GM19043 (cell line): Measurements from ENCODE around the gene PTK6.
"Not testable (repeated sequence)": the region's sequence is repeated elsewhere in the genome, so short reads cannot be mapped to it uniquely, and the experiment has no call there.

ENCODE experiments used
- ATAC-seq: cut with Tn5 transposase; IDR thresholded peaks from one replicate; pipeline ENCODE4 v1.9.1; 2021; ENCODE audit warnings: low read depth; ENCODE audit not compliant: unreplicated experiment

Gene PTK6

DNA sequence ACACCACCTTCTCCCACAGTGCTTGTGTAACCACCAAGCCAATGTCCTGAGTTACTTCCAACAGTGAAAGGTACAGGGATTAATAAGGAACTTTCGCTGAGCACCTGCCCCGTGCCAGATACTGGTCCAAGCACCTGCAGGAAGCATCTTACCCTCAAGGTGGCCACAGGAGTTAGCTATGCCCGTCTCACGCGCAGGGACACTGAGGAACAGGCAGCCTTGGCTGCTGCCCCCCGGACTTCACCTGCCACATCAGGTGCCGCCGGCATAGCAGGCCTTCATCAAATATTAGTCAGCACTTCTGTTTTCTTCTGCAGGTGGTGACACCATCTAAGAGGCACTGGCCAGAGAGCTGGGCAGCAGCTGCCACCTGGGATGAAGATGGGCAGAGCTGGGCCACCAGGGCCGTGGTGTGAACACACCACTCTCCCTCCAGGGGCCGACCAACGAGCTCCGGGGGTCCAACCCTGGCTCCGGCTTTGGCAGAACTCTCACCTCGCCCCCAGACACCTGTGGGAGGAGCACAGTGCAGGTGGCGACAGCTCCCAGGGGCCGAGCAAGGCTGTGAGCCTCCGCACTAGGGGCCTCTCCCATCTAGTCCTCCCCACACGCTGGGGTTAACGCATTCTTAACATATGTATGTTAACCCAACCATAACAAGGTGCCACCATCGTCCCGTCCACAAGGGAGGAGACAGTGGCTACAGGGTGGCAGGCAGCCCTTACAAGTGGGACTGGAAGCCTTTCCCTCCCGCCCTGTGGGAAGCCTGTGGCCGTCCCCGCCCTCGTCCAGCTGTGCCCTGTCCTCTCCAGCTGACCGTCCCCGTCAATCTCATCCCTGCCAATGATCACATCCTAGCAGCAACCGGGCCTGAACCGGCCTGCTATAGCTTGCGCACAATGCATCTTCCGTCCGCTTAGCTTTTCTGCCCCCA is 19.5 kb downstream of the PTK6 start:
- ATAC-seq = no peak

DNA sequence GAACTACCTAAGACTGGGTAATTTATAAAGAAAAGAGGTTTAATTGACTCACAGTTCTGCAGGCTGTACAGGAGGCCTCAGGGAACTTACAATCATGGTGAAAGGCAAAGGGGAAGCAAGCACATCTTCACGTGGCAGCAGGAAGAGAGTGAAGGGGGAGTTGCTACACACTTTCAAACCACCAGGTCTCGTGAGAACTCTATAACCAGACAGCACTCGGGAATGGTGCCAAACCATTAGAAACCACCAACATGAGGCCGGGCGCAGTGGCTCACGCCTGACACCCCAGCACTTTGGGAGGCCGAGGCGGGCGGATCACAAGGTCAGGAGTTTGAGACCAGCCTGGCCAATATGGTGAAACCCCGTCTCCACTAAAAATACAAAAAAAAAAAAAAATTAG is 22.7 kb downstream of the PTK6 start:
- ATAC-seq = not testable (repeated sequence)

DNA sequence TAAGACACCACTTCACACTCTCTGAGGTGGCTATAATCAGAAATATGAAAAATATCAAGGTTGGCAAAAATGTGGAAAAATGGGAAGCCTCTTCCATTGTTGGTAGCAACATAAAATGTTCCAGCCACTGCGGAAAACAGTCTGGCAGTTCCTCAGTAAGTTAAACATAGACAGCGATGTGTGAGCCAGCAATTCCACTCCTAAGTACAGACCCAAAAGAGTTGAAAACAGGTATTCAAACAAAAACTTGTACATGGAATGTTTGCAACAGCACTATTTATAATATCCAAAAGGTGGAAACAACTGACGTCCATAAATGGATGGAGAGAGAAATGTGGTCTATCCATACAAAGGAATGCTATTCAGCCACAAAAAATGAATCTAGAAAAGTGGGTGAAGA is 24.0 kb downstream of the PTK6 start:
- no peak for ATAC-seq

DNA sequence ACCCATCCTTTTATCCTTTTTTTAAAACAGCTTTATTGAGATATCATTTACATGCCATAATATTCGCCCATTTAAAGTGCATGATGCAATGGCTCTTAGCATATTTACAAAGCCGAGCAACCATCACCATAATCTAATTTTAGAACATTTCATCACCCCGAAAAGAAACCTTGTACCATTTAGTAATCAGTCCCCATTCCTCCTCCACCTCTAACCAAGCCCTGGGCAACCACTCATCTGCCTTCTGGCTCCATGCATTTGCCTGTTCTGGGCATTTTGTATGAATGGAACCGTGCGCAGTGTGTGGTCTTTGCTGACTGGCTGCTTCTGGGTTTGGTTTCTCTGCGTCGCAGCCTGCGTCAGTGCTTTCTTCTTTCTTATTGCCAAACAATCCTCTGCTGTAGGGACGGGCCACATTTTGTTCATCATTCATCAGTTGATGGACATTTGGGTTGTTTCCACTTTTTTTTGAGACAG is 28.1 kb downstream of the PTK6 start:
- no peak for ATAC-seq

DNA sequence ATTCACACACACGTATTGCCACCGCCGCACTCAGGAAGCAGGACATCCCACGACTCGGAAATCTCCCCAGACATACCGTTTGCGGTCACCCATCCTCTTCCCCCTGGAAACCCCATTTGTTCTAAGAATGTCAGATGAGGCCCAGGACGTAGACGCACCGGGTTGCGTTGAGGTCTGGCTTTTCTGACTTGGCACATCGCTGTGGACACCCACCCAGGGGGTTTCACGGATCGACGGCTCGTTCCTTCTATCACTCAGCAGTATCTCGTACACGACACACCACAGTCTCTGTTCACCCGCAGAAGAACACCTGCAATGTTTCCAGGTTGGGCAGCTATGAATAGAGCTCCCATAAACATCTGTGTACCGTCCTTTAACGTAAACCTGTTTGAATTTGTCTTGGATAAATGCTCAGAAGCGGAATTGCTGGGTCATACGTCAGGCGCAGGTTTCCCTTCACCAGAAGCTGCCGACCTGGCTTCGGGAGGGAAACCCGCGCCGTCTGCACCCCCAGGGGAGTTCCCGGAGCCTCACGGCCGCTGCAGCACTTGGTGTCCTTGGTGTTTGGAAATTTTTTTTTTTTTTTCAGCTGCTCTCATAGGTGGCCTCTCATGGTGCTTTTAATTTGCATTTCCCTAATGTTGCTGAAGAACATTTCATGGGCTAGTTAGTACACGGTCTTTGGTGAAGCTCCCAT is 29.0 kb downstream of the PTK6 start:
- no peak for ATAC-seq

DNA sequence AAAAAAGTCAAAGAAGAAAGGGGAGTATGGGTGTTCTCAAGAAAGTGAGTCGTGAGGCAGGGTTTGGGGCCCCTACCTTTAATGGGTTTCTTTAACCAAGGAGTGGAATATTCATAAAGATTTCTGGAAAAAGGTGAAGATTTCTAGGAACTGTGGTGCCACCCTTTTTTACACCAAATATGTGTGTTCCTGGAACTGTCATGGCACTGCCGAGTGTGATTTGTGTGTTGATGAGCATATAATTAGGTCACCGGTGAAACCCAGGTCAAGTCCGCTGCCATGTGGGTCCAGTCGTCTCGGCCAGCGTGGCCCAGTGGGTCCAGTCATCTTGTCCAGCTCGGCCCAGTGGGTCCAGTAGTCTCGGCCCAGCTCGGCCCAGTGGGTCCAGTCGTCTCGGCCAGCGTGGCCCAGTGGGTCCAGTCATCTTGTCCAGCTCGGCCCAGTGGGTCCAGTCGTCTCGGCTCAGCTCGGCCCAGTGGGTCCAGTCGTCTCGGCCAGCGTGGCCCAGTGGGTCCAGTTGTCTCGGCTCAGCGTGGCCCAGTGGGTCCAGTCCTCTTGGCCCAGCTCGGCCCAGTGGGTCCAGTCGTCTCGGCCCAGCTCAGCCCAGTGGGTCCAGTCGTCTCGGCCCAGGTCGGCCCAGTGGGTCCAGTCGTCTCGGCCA is 30.0 kb downstream of the PTK6 start:
- no peak for ATAC-seq

DNA sequence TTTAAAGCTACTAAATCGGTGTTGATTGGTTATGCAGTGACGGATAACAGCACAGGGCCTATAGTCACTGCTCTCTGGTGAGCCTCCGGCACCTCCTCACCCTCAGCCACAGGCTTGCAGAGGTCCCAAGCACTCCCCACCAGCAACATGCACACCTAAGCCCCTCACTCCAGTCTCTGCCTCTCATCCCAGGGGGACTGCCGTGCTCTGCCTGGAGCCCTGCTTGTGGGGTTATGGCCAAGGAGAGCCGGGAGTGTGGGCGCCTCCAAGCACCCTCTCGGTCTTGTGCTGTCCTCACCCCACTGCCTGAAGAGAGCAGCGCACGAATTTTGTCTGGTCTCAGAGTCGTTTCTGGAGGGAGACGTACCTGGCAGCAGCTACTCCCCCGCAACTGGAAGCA is 31.5 kb downstream of the PTK6 start:
- ATAC-seq = no peak

DNA sequence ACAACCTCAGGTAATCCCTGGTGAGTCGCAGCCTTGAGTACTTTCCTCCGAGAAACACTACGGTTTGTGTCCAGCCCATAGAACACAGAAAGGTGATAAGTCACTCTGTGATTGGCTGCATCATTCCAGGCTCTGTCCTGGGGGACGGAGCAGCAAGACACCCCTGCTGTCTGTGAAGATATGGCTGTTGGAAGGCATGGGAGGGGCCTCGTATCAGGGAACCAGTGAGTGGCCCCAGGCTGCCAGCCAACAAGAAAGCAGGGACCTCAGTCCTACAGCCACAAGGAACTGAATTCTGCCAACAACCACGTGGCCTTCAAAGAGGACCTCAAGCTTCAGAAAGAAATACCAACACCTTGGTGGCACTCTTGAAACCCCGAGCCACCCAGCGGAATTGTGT is 31.9 kb downstream of the PTK6 start:
- no peak for ATAC-seq

DNA sequence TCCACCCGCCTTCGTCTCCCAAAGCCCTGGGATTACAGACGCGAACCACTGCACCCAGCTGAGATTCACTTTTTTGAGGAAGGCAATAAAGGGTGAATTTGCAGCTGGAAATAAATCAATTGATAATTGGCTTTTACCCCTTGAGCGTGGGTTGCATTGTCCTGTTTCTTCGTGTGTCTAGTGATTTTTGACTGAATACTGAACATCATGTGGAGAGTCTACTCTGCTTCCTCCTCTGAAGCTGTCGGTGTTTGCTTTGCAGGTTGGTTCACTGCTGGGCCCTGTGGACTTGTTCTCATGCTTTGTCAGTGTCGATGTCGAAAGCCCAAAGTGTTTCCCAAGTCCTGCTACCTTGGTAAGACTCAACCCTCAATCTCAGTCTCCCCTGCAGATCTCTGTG is 32.5 kb downstream of the PTK6 start:
- no peak for ATAC-seq

DNA sequence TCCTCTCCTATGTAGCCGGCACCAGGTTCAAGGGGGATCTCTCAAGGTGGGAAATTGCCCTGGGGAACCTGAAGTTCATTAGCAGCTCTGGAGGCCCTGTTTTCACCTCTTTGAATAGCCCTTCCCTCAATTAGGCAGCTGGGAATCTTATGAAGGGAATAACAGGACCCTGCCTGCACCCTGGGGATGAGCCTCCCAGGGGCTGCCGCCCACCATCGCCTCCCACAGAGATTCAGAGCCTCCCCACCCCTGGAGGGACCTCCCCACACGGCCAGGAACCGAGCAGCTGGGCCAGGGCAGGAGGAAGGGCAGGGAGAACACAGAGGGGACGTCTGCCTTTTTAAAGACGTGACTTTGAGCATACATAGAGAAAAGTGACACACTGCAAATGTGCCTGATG is 33.7 kb downstream of the PTK6 start:
- no peak for ATAC-seq

DNA sequence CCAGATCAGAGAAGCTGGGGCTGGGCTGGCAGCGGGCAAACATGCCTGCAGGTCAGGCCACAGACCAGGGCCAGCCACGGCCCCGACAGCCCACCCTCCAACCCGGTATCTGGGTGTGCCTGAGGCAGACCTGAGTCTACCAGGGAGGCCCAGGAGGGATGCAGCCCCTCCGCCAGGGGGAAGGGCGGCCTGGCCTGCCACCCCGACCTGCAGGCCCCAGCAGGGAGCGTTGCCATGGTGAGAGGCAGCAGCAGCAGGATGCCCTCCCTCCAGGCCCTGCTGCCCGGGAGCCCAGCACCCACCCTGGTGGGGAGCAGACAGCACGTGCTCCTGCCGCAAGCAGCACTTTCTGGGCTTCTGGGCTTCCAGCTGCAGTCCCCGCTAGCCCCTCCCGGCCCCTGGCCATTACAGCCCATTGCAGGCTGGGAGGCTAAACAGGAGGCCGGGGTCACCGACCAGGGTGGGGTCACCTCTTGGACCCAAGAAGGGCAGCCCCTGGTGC is 34.5 kb downstream of the PTK6 start:
- ATAC-seq = no peak

DNA sequence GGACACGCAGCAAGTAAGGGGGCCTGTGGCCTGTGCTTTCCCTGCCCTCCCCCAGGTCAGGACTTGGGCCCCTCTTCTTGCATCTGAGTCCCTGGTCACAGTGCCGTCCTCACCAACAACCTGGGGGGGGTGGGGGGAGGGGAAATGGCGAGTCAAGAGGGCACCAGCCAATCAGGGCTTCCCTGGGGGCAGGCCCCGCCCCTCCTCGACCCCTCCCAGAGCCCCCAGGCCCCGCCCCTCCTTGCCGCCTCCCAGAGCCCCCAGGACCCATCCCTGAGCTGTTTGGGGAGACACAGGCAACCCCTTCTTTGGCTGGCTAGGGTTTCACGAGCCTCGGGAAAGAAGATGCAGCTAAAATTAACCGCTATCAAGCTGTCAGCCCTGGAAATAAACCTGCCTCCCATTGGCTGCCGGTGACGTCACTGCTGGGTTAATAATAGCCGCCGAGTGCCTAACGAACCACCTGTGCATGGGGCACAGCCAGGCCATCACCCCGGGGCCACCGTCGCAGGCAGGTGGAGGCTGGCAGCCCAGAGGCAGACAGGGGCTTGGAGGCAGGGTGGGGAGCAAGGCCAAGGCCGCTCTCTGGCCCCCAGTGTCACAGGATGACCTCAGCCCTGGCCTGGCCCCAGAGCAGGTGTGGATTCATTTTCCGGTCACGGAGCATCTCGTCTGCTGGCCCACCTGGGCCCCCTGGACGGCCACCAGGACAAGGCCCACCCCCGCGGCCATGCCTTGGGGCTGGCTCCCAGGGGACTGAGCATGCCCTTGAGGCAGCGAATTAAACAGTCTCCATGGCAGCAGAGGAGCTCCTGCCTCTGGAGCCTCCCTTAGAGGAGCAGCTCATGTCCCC is 35.1 kb downstream of the PTK6 start:
- ATAC-seq = no peak

DNA sequence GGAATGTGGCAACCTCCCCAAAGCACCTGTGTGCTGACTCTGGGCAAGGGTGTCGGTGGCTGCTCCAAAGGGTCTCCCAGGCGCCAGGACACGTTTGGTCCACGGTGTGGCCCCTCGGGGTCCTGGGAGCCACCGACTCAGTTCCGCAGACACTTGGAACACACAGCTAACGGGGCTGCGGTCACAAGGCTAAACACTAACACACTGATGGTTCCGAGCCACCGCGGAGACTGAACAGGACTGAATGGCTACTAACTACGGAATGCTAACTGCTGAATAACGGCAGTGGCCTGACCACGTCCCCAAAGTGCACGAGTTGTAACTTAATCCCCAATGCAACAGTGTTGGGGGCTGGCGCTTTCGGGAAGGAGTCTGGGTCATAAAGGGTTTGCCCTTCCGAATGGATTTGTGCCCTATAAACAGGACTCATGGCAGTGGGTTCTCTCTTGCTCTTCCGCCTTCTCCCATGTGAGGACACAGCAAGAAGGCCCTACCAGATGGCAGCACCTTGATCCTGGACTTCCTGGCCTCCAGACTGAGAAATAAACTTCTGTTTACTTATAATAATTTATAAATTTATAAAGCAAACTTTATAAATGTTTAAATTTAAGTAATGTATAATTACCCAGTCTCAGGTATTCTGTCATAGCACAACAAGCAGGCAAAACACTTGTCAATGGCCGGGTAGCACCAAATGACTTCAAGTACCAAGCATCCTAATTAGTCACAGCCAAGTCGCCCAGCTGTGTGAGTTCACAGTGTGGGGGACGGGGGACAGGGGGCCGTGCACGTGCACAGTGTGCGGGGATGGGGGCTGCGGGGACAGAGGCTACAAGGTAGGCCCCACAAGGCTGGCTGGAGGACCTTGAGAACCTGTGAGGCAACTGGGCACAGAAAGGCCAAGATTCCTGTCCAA is 36.0 kb downstream of the PTK6 start:
- ATAC-seq = no peak

DNA sequence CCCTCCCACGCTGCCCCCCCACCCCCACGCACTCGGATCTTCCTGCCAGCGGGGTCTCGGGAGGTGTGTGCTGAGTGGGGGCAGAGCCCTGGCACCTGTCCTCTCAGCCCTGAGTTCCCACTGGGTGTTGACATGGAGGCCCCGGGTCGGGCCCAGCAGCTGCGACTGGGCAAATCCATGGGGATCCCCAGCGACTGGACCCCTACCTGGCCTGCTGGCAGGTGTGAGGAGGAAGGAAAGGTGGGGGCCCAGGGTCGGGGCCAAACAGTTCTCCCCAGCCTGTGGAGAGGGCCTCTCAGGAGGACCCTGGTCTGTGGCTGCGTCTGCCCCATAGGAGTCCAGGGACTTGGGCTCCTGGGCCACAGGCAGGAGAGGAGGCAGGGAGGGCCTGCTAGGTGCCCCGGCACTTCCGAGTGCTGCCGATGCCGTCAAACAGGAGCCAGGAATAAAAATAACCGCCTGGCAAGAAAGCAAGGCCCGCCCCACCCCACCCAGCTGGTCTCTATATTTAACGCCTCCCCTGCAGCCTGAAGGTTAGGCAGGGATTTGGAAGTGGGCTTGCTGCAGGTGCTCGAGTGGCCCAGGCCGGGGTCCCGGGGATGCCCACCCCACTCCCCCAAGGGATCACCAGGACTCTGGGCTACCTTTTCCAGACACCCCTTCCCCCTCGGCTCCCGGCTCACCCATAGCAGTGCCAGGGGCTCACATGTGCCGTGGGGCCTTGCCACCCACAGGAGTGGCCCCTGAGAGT is 36.9 kb downstream of the PTK6 start:
- ATAC-seq = no peak

DNA sequence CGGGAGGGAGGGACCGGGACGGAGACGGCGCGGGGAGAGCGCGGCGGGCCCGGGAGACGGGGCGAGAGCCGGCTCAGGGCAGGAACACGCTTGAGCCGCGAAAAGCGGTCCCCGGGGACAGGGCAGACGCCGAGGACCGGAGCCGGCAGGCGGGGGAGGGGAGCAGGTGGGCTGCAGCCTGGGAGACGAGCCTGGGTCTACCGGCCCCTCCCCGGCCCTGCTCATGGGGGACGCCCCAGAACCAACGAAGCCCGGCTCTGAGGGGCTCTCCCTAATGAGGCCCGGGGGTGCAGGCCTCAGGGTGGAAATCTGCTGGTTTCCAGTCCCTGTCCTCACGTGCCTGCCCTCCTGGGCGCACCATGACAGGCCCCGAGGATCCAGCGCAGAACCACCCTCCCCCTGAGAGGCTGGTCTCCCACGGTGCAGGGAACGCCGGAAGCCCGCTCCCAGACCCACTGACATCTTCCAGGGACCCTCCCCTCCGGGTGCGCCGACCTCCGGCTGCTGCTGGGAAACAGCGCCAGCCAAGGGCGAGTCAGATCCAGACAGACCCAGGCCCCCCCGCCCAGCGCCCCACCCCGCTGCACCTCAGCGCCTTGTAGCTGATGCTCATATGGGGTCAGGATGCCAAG is 37.7 kb downstream of the PTK6 start:
- ATAC-seq = no peak

DNA sequence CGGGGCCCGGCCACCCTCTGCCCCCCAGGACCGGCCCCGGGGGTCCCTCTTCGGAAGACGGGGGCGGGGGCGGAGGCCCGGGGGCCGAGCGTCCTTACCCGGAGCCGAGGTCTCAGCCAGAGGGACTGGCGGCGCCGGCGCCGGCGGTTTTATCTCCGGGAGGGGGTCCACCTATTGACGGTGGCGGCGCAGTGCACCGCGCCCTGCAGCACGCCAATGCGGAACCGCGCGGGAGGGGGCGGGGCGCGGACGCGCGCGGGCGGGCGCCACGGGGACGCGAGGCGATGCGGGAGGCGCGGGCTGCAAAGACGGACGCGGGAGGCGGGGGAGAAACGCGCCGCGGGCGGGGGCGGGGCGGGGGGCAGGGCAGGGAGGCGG is 38.2 kb downstream of the PTK6 start, which contains the start of gene EEF1A2:
EEF1A2 (minus strand) TSS at position 124 of the 378 bp plus-strand sequence. CDS start 1,320 bp downstream, outside the sequence.
- no peak for ATAC-seq

DNA sequence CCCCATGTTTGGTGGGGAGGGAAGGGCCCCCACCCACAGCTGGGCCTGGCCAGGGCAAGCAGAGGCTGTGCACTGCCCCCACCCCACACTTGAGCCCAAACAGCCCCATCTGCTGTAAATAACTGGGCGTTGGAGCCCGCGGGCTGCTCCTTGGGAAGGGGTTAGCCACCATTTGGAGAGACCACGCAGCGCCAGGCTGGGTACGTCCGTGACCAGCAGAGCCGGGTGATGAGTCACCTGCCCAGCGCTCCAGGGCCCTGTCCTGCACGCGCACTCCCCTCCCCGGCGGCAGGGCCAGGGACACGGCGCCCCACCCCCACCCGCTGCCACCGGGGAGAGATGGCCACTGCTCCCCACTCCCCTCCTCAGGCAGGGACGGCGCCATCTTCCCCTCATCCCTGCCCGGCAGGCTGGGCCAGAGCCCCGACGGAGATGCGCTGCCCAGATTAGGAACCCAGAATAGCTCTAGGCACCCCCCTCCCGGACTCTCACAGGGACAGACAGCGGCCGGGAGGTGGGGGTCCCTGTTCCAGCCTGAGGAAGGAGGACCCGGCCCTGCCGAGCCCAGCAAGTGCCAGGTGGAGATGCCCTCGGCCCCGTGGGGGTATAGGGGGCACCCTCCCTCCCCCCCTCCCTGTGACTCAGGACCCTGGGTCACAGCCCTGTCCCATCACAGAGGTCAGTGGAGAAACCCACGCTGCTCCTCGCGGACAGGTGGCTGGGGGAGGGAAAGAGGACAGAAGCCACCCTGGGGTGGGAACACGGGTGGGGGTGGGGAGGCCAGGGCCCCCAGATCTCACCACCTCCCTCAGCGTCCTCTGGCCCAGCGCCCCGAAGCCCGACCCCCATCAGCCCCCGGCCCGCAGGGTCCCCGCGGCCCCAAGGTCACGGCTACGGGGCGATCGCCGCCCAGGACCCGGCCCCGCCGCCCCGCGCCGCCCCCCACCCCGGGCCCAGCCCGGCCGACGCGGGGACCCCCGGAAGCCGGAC is 38.9 kb downstream of the PTK6 start:
- ATAC-seq = no peak
